Tibial nerve (tissue), 4 donors: ENCODE data around the gene ENOX1. TPM values are rescaled to one million over a fixed set of nuclear protein-coding genes. Genes with fewer than 3 reads are reported as not detected.

Experiments used
- DNase-seq, 2 donors: peaks; one replicate each; pipeline ENCODE4 v3.0.0-alpha.2; 2019; ENCODE audit warnings: low spot score in 2 of 2
- H3K27ac ChIP-seq, 4 donors: fragments of 200-600 bp; sonication (generic) in 3 of 4; one replicate each; pipeline ENCODE4 v1.5.1; 2017 to 2019; ENCODE audit warnings: mild to moderate bottlenecking in 1 of 4
- H3K27me3 ChIP-seq, 2 donors: fragments of 200-600 bp; sonication (generic) in 1 of 2; one replicate each; pipeline versions ENCODE4 v1.5.1 to v1.6.0; 2017 to 2019
- H3K36me3 ChIP-seq, 3 donors: fragments of 200-600 bp; sonication (generic); one replicate each; pipeline ENCODE4 v1.5.1; 2018 to 2019
- H3K4me1 ChIP-seq, 4 donors: fragments of 200-600 bp; sonication (generic) in 3 of 4; one replicate each; pipeline ENCODE4 v1.5.1; 2017 to 2019
- H3K4me3 ChIP-seq, 4 donors: fragments of 200-600 bp; sonication (generic) in 3 of 4; one replicate each; pipeline ENCODE4 v1.5.1; 2017 to 2019; ENCODE audit warnings: mild to moderate bottlenecking in 1 of 4, moderate library complexity in 1 of 4
- H3K9me3 ChIP-seq, 4 donors: fragments of 200-600 bp; sonication (generic) in 3 of 4; one replicate each; pipeline ENCODE4 v1.5.1; 2017 to 2019
- CTCF ChIP-seq, 5 experiments: fragments of 200-600 bp in 3 of 5; fragments of 450-650 bp in 2 of 5; sonication (generic) in 3 of 5; IDR thresholded peaks; one replicate each; pipeline ENCODE4 v1.5.1; 2016 to 2019; ENCODE audit warnings: antibody characterized with exemption in 5 of 5, mild to moderate bottlenecking in 3 of 5, moderate library complexity in 2 of 5
- EP300 ChIP-seq, 2 donors: sonication (generic); formaldehyde crosslinking; IDR thresholded peaks; one replicate each; pipeline ENCODE4 v1.6.1; 2017; ENCODE audit warnings: antibody characterized with exemption in 2 of 2, mild to moderate bottlenecking in 1 of 2
- POLR2A ChIP-seq, 2 donors: fragments of 450-650 bp; IDR thresholded peaks; one replicate each; pipeline ENCODE4 v1.6.1; 2017; ENCODE audit warnings: antibody characterized with exemption in 2 of 2, mild to moderate bottlenecking in 2 of 2, moderate library complexity in 2 of 2
- WGBS, 2 donors: methylation state at CpG; one replicate each; pipeline ENCODE4 v1.1.5; 2018; 5-methylcytosine and 5-hydroxymethylcytosine counted together
- total RNA-seq, 4 donors: library from RNA; depleted of rRNA; stranded (reverse); fragments of >200 nt; gene quantifications; one replicate each; pipeline ENCODE4 v1.1.0, GENCODE V29; 2016

Gene ENOX1
- total RNA-seq, 4 donors from 2014 or later: 2.6 to 8.2 (median 4.6) TPM

GRCh38 chr13:43324129-43324528, 462.6 kb downstream of the ENOX1 start:
- Histone ChIP-seq H3K9me3 (no peaks in the 10 kb centered on the region), H3K27me3 (no peaks in the 10 kb centered on the region), H3K27ac (no peak overlapping the region), H3K36me3 (no peaks in the 10 kb centered on the region), H3K4me3 (no peak overlapping the region), H3K4me1 (no peaks in the 10 kb centered on the region)
- DNase-seq: no peak
- WGBS, 2 donors: 82 to 85% methylated on average over 3 of the region's 3 CpGs
- TF ChIP-seq EP300 (IDR thresholded peaks at IDR 0.05) (no peak), POLR2A (IDR thresholded peaks at IDR 0.05) (no peak), CTCF (IDR thresholded peaks at IDR 0.05) (no peak)

GRCh38 chr13:43319617-43320444, 466.9 kb downstream of the ENOX1 start:
- TF ChIP-seq POLR2A (IDR thresholded peaks at IDR 0.05) (no peak), CTCF (IDR thresholded peaks at IDR 0.05) (no peak)
- Histone ChIP-seq H3K36me3 (no peaks in the 10 kb centered on the region), H3K4me3 (no peak overlapping the region), H3K9me3 (no peaks in the 10 kb centered on the region), H3K4me1 (peaks cover 0 to 15% (median 0%) of the 10 kb centered on the region in 4 donors), H3K27me3 (no peaks in the 10 kb centered on the region), H3K27ac (no peak overlapping the region)
- no peak for DNase-seq
- WGBS, 2 donors: 75 to 76% methylated on average over 10 of the region's 10 CpGs

GRCh38 chr13:43316946-43317353, 469.8 kb downstream of the ENOX1 start:
- Histone ChIP-seq H3K4me3 (peak overlapping the region in 1 of 4 donors; percentile 20), H3K4me1 (peaks cover 0 to 15% (median 0%) of the 10 kb centered on the region in 4 donors), H3K9me3 (no peaks in the 10 kb centered on the region), H3K27me3 (no peaks in the 10 kb centered on the region), H3K27ac (peak overlapping the region in 1 of 4 donors; percentile 11), H3K36me3 (no peaks in the 10 kb centered on the region)
- WGBS, 2 donors: 6 to 9% methylated on average over 4 of the region's 4 CpGs
- peak in 1 of 2 donors; percentile 23 for DNase-seq
- TF ChIP-seq POLR2A (IDR thresholded peaks at IDR 0.05): no peak
- no peak for TF ChIP-seq EP300 (IDR thresholded peaks at IDR 0.05)
- no peak for TF ChIP-seq CTCF (IDR thresholded peaks at IDR 0.05)

- Histone ChIP-seq H3K27me3 (no peaks in the 10 kb centered on the region), H3K4me1 (peaks cover 0 to 15% (median 0%) of the 10 kb centered on the region in 4 donors), H3K27ac (no peak overlapping the region), H3K4me3 (no peak overlapping the region), H3K9me3 (no peaks in the 10 kb centered on the region), H3K36me3 (no peaks in the 10 kb centered on the region)
- TF ChIP-seq POLR2A (IDR thresholded peaks at IDR 0.05) (no peak), CTCF (IDR thresholded peaks at IDR 0.05) (no peak), EP300 (IDR thresholded peaks at IDR 0.05) (no peak)
- no peak for DNase-seq
- WGBS, 2 donors: 72 to 73% methylated on average over 2 of the region's 2 CpGs
Measured at GRCh38 chr13:43316281-43316680, 470.5 kb downstream of the ENOX1 start.

- WGBS, 2 donors: 87 to 93% methylated on average over 5 of the region's 5 CpGs
- TF ChIP-seq CTCF (IDR thresholded peaks at IDR 0.05): no peak
- TF ChIP-seq POLR2A (IDR thresholded peaks at IDR 0.05): no peak
- TF ChIP-seq EP300 (IDR thresholded peaks at IDR 0.05): no peak
- DNase-seq: no peak
- Histone ChIP-seq H3K27me3 (no peaks in the 10 kb centered on the region), H3K4me1 (peaks cover 0 to 15% (median 0%) of the 10 kb centered on the region in 4 donors), H3K4me3 (no peak overlapping the region), H3K9me3 (no peaks in the 10 kb centered on the region), H3K36me3 (no peaks in the 10 kb centered on the region), H3K27ac (no peak overlapping the region)
Measured at GRCh38 chr13:43315522-43315921, 471.2 kb downstream of the ENOX1 start.
